HEK293 (cell line): Measurements from ENCODE around the gene TFPI.

Experiments
- CTCF ChIA-PET: fragments of 350-600 bp; formaldehyde crosslinking; extraction: SDS; loops from one replicate; lab custom pipeline; 2021; ENCODE audit warnings: antibody characterized with exemption; lab: Yijun Ruan, JAX
- POLR2A ChIA-PET: fragments of 300-600 bp; formaldehyde crosslinking; extraction: SDS; loops from one replicate; lab custom pipeline; 2020; ENCODE audit warnings: antibody characterized with exemption, inconsistent platforms; lab: Yijun Ruan, JAX
- H3K27ac ChIP-seq: fragments of 200-500 bp; sonication (Bioruptor generic); 2 replicates; pipeline ENCODE4 v1.5.1; 2014; ENCODE audit warnings: low read depth, low read length, control low read depth, inconsistent platforms; ENCODE audit errors: extremely low read depth
- H3K36me3 ChIP-seq, 2 experiments: fragments of 200-500 bp in 1 of 2; sonication (Bioruptor generic) in 1 of 2; 1 replicate in 1 of 2; 2 replicates in 1 of 2; pipeline ENCODE4 v1.5.1; 2014 to 2017; ENCODE audit warnings: inconsistent platforms in 2 of 2, low read length in 2 of 2; ENCODE audit not compliant: control insufficient read depth in 2 of 2, insufficient read depth in 1 of 2
- H3K4me1 ChIP-seq: fragments of 200-500 bp; sonication (Bioruptor generic); 2 replicates; pipeline ENCODE4 v1.5.1; 2014; ENCODE audit warnings: mild to moderate bottlenecking, low read length, inconsistent platforms; ENCODE audit not compliant: control insufficient read depth, insufficient read depth
- H3K4me3 ChIP-seq: 2 replicates; pipeline ENCODE4 v1.5.1; 2011; ENCODE audit warnings: low read depth, mild to moderate bottlenecking, control low read depth, low read length, moderate library complexity
- H3K9me3 ChIP-seq: fragments of 200-500 bp; sonication (Bioruptor generic); 2 replicates; pipeline ENCODE4 v1.5.1; 2014; ENCODE audit warnings: low read depth, low read length, inconsistent platforms; ENCODE audit not compliant: control insufficient read depth, insufficient read depth
- IKZF3 ChIP-seq: fragments of 450-650 bp; IDR thresholded peaks from 2 replicates; pipeline ENCODE4 v1.5.0; 2018; ENCODE audit warnings: missing biosample characterization, mild to moderate bottlenecking, missing genetic modification characterization, moderate library complexity
- KLF1 ChIP-seq: fragments of 450-650 bp; formaldehyde crosslinking; IDR thresholded peaks from 2 replicates; pipeline ENCODE4 v1.5.1; 2016; ENCODE audit warnings: missing biosample characterization, missing genetic modification characterization
- KLF16 ChIP-seq: fragments of 450-650 bp; formaldehyde crosslinking; IDR thresholded peaks from 2 replicates; pipeline ENCODE4 v1.5.1; 2017; ENCODE audit warnings: missing biosample characterization, missing genetic modification characterization
- KLF8 ChIP-seq: fragments of 450-650 bp; formaldehyde crosslinking; IDR thresholded peaks from 2 replicates; pipeline ENCODE4 v1.5.1; 2016; ENCODE audit warnings: missing biosample characterization, missing genetic modification characterization
- SCRT1 ChIP-seq: fragments of 450-650 bp; formaldehyde crosslinking; IDR thresholded peaks from 2 replicates; pipeline ENCODE4 v1.5.1; 2016; ENCODE audit warnings: missing biosample characterization, missing genetic modification characterization, borderline replicate concordance
- YY1 ChIP-seq: fragments of 450-650 bp; formaldehyde crosslinking; IDR thresholded peaks from 2 replicates; pipeline ENCODE4 v1.5.1; 2018; ENCODE audit warnings: missing biosample characterization, missing genetic modification characterization
- ZBTB17 ChIP-seq: fragments of 450-650 bp; formaldehyde crosslinking; IDR thresholded peaks from 2 replicates; pipeline ENCODE4 v1.5.1; 2016; ENCODE audit warnings: missing biosample characterization, missing genetic modification characterization
- ZEB2 ChIP-seq: fragments of 450-650 bp; formaldehyde crosslinking; IDR thresholded peaks from 2 replicates; pipeline ENCODE4 v1.5.1; 2016; ENCODE audit warnings: missing biosample characterization, missing genetic modification characterization
- ZFP3 ChIP-seq: fragments of 450-650 bp; formaldehyde crosslinking; IDR thresholded peaks from 2 replicates; pipeline ENCODE4 v1.5.1; 2016; ENCODE audit warnings: low read depth, missing biosample characterization, missing genetic modification characterization
- ZNF366 ChIP-seq: fragments of 450-650 bp; formaldehyde crosslinking; conservative IDR thresholded peaks from 2 replicates; pipeline ENCODE4 v1.5.1; 2016; ENCODE audit warnings: missing biosample characterization, missing genetic modification characterization
- ZNF37A ChIP-seq: fragments of 450-650 bp; IDR thresholded peaks from 2 replicates; pipeline ENCODE4 v1.5.1; 2018; ENCODE audit warnings: missing biosample characterization, missing genetic modification characterization
- ZNF610 ChIP-seq: fragments of 450-650 bp; formaldehyde crosslinking; IDR thresholded peaks from 2 replicates; pipeline ENCODE4 v1.5.1; 2016; ENCODE audit warnings: missing biosample characterization, missing genetic modification characterization, borderline replicate concordance
- ZNF629 ChIP-seq: fragments of 450-650 bp; formaldehyde crosslinking; IDR thresholded peaks from 2 replicates; pipeline ENCODE4 v1.5.1; 2017; ENCODE audit warnings: missing biosample characterization, missing genetic modification characterization
- ZNF777 ChIP-seq: fragments of 450-650 bp; formaldehyde crosslinking; IDR thresholded peaks from 2 replicates; pipeline ENCODE4 v1.5.1; 2017; ENCODE audit warnings: missing biosample characterization, missing genetic modification characterization, borderline replicate concordance
- TF ChIP-seq, protein P1 (sequence below): fragments of 450-650 bp; formaldehyde crosslinking; IDR thresholded peaks from 2 replicates; pipeline ENCODE4 v1.5.1; 2016; ENCODE audit warnings: missing biosample characterization, missing genetic modification characterization
- TF ChIP-seq, protein P2 (sequence below): fragments of 450-650 bp; formaldehyde crosslinking; IDR thresholded peaks from 2 replicates; pipeline ENCODE4 v1.5.1; 2016; ENCODE audit warnings: missing biosample characterization, missing genetic modification characterization
- TF ChIP-seq, protein P3 (sequence below): fragments of 450-650 bp; formaldehyde crosslinking; IDR thresholded peaks from 2 replicates; pipeline ENCODE4 v1.5.1; 2016; ENCODE audit warnings: missing biosample characterization, missing genetic modification characterization, low read depth
- TF ChIP-seq, protein P4 (sequence below): fragments of 450-650 bp; formaldehyde crosslinking; IDR thresholded peaks from 2 replicates; pipeline ENCODE4 v1.5.1; 2016; ENCODE audit warnings: missing biosample characterization, missing genetic modification characterization

TFPI gene

DNA sequence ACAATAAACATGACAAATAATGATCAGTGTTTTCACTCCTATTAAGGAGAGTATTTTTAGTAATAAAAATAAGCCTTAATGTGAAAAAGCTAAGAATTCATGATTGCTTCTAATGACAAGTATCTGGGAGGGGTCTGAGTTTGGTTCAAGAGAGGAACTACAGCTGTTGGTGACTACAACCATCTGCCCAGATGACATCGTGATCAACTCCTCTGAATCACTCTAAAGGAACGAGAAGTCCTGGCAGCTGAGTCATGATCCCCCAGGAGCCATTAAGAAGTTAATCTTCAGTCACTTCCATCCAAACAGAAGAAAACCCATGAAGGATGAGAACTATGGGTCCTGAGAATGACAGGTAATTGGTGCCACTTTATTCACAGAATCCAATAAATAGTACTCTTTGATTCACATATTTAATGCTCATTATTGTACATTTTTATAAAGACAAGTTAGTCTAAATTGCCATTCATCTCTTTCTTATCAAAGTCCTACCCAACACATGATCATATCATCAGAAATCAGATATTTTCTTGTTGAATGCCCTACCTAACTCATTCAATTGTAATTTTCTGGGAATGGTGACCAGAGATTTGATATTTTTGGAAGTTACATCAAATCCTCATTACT is 6.8 kb downstream of the TFPI start (continued):
- TF ChIP-seq, protein P1, sequence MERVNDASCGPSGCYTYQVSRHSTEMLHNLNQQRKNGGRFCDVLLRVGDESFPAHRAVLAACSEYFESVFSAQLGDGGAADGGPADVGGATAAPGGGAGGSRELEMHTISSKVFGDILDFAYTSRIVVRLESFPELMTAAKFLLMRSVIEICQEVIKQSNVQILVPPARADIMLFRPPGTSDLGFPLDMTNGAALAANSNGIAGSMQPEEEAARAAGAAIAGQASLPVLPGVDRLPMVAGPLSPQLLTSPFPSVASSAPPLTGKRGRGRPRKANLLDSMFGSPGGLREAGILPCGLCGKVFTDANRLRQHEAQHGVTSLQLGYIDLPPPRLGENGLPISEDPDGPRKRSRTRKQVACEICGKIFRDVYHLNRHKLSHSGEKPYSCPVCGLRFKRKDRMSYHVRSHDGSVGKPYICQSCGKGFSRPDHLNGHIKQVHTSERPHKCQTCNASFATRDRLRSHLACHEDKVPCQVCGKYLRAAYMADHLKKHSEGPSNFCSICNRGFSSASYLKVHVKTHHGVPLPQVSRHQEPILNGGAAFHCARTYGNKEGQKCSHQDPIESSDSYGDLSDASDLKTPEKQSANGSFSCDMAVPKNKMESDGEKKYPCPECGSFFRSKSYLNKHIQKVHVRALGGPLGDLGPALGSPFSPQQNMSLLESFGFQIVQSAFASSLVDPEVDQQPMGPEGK (tag by site-specific recombination): 0 out of 2 replicates have a peak, but pooled peaks have one; percentile 19
- TF ChIP-seq ZNF366 (peak; percentile 86), IKZF3 (tag by site-specific recombination) (0 out of 2 replicates have a peak, but pooled peaks have one; percentile 20), KLF16 (tag by site-specific recombination) (no peak), ZBTB17 (tag by site-specific recombination) (peak; percentile 59; the same call in 1 of the 2 replicates), ZEB2 (tag by site-specific recombination) (peak; percentile 79), ZNF629 (peak; percentile 82)
- TF ChIP-seq, protein P2, sequence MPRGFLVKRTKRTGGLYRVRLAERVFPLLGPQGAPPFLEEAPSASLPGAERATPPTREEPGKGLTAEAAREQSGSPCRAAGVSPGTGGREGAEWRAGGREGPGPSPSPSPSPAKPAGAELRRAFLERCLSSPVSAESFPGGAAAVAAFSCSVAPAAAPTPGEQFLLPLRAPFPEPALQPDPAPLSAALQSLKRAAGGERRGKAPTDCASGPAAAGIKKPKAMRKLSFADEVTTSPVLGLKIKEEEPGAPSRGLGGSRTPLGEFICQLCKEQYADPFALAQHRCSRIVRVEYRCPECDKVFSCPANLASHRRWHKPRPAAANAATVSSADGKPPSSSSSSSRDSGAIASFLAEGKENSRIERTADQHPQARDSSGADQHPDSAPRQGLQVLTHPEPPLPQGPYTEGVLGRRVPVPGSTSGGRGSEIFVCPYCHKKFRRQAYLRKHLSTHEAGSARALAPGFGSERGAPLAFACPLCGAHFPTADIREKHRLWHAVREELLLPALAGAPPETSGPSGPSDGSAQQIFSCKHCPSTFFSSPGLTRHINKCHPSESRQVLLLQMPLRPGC: peak; percentile 78
- TF ChIP-seq, all 188 proteins: peak for 9

DNA sequence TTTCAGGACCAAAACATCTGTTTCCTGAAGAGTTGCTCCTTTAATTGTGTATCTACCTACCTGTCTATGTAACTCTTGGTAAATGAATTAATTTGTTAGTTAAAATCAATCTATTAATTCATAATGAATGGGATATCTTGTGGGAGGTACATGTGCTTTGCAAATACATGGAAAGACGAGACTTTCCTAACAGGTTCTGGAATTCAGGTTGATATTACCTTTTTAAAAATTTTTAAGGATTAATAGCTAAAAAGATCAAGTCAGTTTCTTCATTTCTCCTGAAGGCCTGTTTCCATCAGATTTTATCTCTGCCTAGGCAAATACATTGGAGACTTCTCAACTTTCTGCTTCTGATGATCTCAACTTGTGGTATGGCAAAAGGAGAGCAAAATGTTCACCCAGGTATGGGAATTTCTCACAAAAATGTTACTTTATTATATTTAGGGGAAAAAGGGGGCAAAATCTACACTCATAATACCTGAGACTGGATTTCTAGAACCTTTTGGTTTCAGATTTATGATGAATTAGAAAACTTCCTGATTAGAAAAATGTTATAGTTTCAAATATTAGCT is 7.4 kb downstream of the TFPI start:
- CTCF ChIA-PET: interaction anchor here (0.6 to 1.2 kb wide), 5 partner anchors 8 to 47 kb away, joined by 3 to 8 read pairs (median 4); no protein-coding TSS in a partner anchor
- H3K4me1 ChIP-seq: peaks cover 24% of the 10 kb centered on the region
- no peak overlapping the region for H3K4me3 ChIP-seq
- H3K36me3 ChIP-seq: no peaks in the 10 kb centered on the region
- no peaks in the 10 kb centered on the region for H3K9me3 ChIP-seq
- TF ChIP-seq KLF1 (tag by site-specific recombination) (no peak), ZNF777 (tag by site-specific recombination) (no peak), ZFP3 (tag by site-specific recombination) (no peak), SCRT1 (tag by site-specific recombination) (no peak), ZNF610 (tag by site-specific recombination) (no peak), KLF8 (no peak), YY1 (tag by site-specific recombination) (no peak), ZNF37A (no peak)
- TF ChIP-seq, protein P3, sequence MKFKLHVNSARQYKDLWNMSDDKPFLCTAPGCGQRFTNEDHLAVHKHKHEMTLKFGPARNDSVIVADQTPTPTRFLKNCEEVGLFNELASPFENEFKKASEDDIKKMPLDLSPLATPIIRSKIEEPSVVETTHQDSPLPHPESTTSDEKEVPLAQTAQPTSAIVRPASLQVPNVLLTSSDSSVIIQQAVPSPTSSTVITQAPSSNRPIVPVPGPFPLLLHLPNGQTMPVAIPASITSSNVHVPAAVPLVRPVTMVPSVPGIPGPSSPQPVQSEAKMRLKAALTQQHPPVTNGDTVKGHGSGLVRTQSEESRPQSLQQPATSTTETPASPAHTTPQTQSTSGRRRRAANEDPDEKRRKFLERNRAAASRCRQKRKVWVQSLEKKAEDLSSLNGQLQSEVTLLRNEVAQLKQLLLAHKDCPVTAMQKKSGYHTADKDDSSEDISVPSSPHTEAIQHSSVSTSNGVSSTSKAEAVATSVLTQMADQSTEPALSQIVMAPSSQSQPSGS (tag by site-specific recombination): no peak
- TF ChIP-seq, protein P1 (tag by site-specific recombination): no peak
- TF ChIP-seq, protein P4, sequence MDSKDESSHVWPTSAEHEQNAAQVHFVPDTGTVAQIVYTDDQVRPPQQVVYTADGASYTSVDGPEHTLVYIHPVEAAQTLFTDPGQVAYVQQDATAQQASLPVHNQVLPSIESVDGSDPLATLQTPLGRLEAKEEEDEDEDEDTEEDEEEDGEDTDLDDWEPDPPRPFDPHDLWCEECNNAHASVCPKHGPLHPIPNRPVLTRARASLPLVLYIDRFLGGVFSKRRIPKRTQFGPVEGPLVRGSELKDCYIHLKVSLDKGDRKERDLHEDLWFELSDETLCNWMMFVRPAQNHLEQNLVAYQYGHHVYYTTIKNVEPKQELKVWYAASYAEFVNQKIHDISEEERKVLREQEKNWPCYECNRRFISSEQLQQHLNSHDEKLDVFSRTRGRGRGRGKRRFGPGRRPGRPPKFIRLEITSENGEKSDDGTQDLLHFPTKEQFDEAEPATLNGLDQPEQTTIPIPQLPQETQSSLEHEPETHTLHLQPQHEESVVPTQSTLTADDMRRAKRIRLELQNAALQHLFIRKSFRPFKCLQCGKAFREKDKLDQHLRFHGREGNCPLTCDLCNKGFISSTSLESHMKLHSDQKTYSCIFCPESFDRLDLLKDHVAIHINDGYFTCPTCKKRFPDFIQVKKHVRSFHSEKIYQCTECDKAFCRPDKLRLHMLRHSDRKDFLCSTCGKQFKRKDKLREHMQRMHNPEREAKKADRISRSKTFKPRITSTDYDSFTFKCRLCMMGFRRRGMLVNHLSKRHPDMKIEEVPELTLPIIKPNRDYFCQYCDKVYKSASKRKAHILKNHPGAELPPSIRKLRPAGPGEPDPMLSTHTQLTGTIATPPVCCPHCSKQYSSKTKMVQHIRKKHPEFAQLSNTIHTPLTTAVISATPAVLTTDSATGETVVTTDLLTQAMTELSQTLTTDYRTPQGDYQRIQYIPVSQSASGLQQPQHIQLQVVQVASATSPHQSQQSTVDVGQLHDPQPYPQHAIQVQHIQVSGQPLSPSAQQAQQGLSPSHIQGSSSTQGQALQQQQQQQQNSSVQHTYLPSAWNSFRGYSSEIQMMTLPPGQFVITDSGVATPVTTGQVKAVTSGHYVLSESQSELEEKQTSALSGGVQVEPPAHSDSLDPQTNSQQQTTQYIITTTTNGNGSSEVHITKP (tag by site-specific recombination): no peak
- H3K27ac ChIP-seq: no peak overlapping the region
- POLR2A ChIA-PET: no interaction called here
